Esophagus squamous epithelium (tissue), 5 donors: ENCODE data around the gene CLVS2. TPM values are rescaled to one million over a fixed set of nuclear protein-coding genes. Genes with fewer than 3 reads are reported as not detected.

Source experiments
- DNase-seq: peaks from one replicate; lab custom pipeline; 2025; lab: John Stamatoyannopoulos, UW
- H3K27ac ChIP-seq, 4 donors: fragments of 200-600 bp; sonication (generic); one replicate each; pipeline ENCODE4 v1.5.1; 2016 to 2019; ENCODE audit warnings: mild to moderate bottlenecking in 1 of 4
- H3K27me3 ChIP-seq, 4 donors: fragments of 200-600 bp; sonication (generic); 1 replicate in 3 of 4; 2 replicates in 1 of 4; pipeline versions ENCODE4 v1.5.1 to v1.6.0; 2017 to 2021; ENCODE audit warnings: antibody characterized with exemption in 1 of 4
- H3K36me3 ChIP-seq, 3 donors: fragments of 200-600 bp; sonication (generic); one replicate each; pipeline ENCODE4 v1.5.1; 2016 to 2019
- H3K4me1 ChIP-seq, 3 donors: fragments of 200-600 bp; sonication (generic); one replicate each; pipeline ENCODE4 v1.5.1; 2017 to 2019
- H3K4me3 ChIP-seq, 4 donors: fragments of 200-600 bp; sonication (generic); 1 replicate in 3 of 4; 2 replicates in 1 of 4; pipeline ENCODE4 v1.5.1; 2016 to 2019; ENCODE audit warnings: mild to moderate bottlenecking in 2 of 4, moderate library complexity in 1 of 4
- H3K9me3 ChIP-seq, 3 donors: fragments of 200-600 bp; sonication (generic); one replicate each; pipeline ENCODE4 v1.5.1; 2016 to 2019
- CTCF ChIP-seq, 6 experiments: fragments of 450-650 bp in 4 of 6; fragments of 200-600 bp in 2 of 6; sonication (generic) in 2 of 6; IDR thresholded peaks; one replicate each; pipeline ENCODE4 v1.5.1; 2016 to 2019; ENCODE audit warnings: antibody characterized with exemption in 6 of 6, mild to moderate bottlenecking in 4 of 6, moderate library complexity in 4 of 6
- POLR2A ChIP-seq, 4 donors: fragments of 450-650 bp; IDR thresholded peaks; one replicate each; pipeline ENCODE4 v1.6.1; 2017; ENCODE audit warnings: antibody characterized with exemption in 4 of 4, mild to moderate bottlenecking in 4 of 4, moderate library complexity in 3 of 4
- WGBS, 2 donors: methylation state at CpG; one replicate each; pipeline ENCODE4 v1.1.5; 2018; 5-methylcytosine and 5-hydroxymethylcytosine counted together
- intact Hi-C: fragments of 100-400 bp; cut with DNase I; formaldehyde crosslinking; loops from one replicate; pipeline ENCODE4 v1.15.0; 2022
- total RNA-seq, 4 donors: library from RNA; depleted of rRNA; stranded (reverse); fragments of >200 nt; gene quantifications; one replicate each; pipeline ENCODE4 v1.1.0, GENCODE V29; 2016
- donor health status: DM: yes; HTN: yes; CAD: no.

Gene CLVS2
- total RNA-seq, result under 1 TPM in 1 of 4 donors, not detected in 3; under 0.01 TPM

- H3K4me1 ChIP-seq, result peaks cover 8 to 12% (median 9%) of the 10 kb centered on the region in 3 donors
- WGBS, 2 donors, result 11 to 16% methylated on average over 32 to 47 of the region's 75 CpGs
- TF ChIP-seq CTCF (IDR thresholded peaks at IDR 0.05) (no peak), POLR2A (IDR thresholded peaks at IDR 0.05) (no peak)
- no peak for DNase-seq
- H3K27ac ChIP-seq, result no peak within 1 kb of the TSS
- intact Hi-C loops, result no loop called here
- H3K27me3 ChIP-seq, result peaks cover 8 to 58% (median 11%) of the 10 kb centered on the region in 4 donors
- H3K9me3 ChIP-seq, result no peaks in the 10 kb centered on the region
- no peaks in the 10 kb centered on the region for H3K36me3 ChIP-seq
- peak within 1 kb of the TSS in 2 of 4 donors; percentile 24 to 57 for H3K4me3 ChIP-seq
These were observed at the start of gene CLVS2 for GRCh38 chr6:122995921-122996793. TSS of gene CLVS2 (plus strand) at chr6:122996235. CDS start at chr6:122997778, 1,543 bp downstream.

- DNase-seq, result no peak
These were observed 48.7 kb upstream of the CLVS2 start for GRCh38 chr6:122947355-122947754.

GRCh38 chr6:122953766-122954165 is 42.3 kb upstream of the CLVS2 start:
- TF ChIP-seq POLR2A (IDR thresholded peaks at IDR 0.05) (no peak), CTCF (IDR thresholded peaks at IDR 0.05) (no peak)
- Histone ChIP-seq H3K4me3 (no peak overlapping the region), H3K27ac (no peak overlapping the region), H3K36me3 (no peaks in the 10 kb centered on the region), H3K27me3 (no peaks in the 10 kb centered on the region), H3K4me1 (no peaks in the 10 kb centered on the region), H3K9me3 (no peaks in the 10 kb centered on the region)
- no peak for DNase-seq
- WGBS, 2 donors, result 75 to 79% methylated on average over 1 of the region's 1 CpG
- intact Hi-C loops, result no loop called here

More at GRCh38 chr6:122947355-122947754, 48.7 kb upstream of the CLVS2 start:
- H3K9me3 ChIP-seq, result no peaks in the 10 kb centered on the region
- no peak overlapping the region for H3K4me3 ChIP-seq
- no peaks in the 10 kb centered on the region for H3K27me3 ChIP-seq
- H3K4me1 ChIP-seq, result no peaks in the 10 kb centered on the region
- no peaks in the 10 kb centered on the region for H3K36me3 ChIP-seq
- no peak for TF ChIP-seq POLR2A (IDR thresholded peaks at IDR 0.05)
- TF ChIP-seq CTCF (IDR thresholded peaks at IDR 0.05), result peak in 1 of 6 experiments; percentile 12
- H3K27ac ChIP-seq, result no peak overlapping the region
- intact Hi-C loops, result no loop called here

GRCh38 chr6:122956376-122956775 is 39.7 kb upstream of the CLVS2 start:
- Histone ChIP-seq H3K27ac (no peak overlapping the region), H3K27me3 (no peaks in the 10 kb centered on the region), H3K9me3 (no peaks in the 10 kb centered on the region), H3K4me3 (no peak overlapping the region), H3K4me1 (no peaks in the 10 kb centered on the region), H3K36me3 (no peaks in the 10 kb centered on the region)
- 88 to 92% methylated on average over 1 to 2 of the region's 2 CpGs for WGBS, 2 donors
- intact Hi-C loops, result no loop called here
- no peak for TF ChIP-seq POLR2A (IDR thresholded peaks at IDR 0.05)
- TF ChIP-seq CTCF (IDR thresholded peaks at IDR 0.05), result no peak
- DNase-seq, result no peak

GRCh38 chr6:122962000-122962624 is 33.9 kb upstream of the CLVS2 start:
- no peaks in the 10 kb centered on the region for H3K36me3 ChIP-seq
- intact Hi-C loops, result no loop called here
- no peak overlapping the region for H3K27ac ChIP-seq
- H3K9me3 ChIP-seq, result peaks cover 0 to 5% (median 0%) of the 10 kb centered on the region in 3 donors
- TF ChIP-seq CTCF (IDR thresholded peaks at IDR 0.05) (no peak), POLR2A (IDR thresholded peaks at IDR 0.05) (no peak)
- no peaks in the 10 kb centered on the region for H3K27me3 ChIP-seq
- no peak overlapping the region for H3K4me3 ChIP-seq
- DNase-seq, result no peak
- no peaks in the 10 kb centered on the region for H3K4me1 ChIP-seq
